GM21737 (cell line): ENCODE measurements around the gene SESN3.
"Not testable (repeated sequence)": the region's sequence is repeated elsewhere in the genome, so short reads cannot be mapped to it uniquely, and the experiment has no call there.

ENCODE experiments used
- ATAC-seq: cut with Tn5 transposase; IDR thresholded peaks from one replicate; pipeline ENCODE4 v1.9.1; 2021; ENCODE audit warnings: mild to moderate bottlenecking, moderate library complexity; ENCODE audit not compliant: unreplicated experiment

Gene SESN3

GRCh38 chr11:95222817-95223216 is 8.2 kb downstream of the SESN3 start:
- no peak for ATAC-seq

DNA sequence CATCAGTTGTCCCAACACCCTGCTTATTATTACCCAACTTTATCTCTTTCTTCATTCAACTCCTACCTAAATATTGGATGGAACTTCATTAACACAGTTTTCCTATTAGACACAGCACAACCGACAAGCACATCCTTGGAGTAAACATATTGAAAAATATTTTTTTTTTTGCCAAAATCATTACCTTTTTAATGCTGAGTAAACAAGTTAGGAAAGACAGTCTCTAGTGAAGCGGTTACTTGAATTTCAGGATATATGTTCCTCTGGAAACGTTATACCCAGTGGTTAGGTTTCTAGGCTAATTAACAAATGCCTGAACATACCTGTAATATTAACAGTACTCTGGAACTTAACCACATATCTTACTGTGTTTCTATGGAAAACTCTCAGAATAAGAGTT is 11.4 kb downstream of the SESN3 start:
- no peak for ATAC-seq

DNA sequence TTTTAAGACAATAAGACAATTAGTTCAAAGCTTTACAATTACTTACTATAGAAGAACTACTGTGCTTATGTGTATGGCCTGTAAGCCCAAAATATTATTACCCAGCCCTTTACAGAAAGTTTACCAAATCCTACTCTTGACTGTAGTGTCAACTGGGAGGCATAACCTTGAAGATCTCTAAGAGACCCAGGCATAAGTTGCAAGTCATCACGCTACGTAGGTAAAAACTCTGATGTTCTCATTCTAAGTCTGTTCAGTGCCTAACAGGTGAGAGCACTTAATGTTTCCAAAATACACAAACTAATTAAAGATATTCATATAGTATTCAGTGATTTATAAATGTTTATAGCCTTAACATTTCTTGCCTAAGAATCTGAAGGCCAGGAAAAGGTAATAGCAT is 12.9 kb downstream of the SESN3 start:
- ATAC-seq, result no peak

- no peak for ATAC-seq
These were observed 18.4 kb downstream of the SESN3 start for GRCh38 chr11:95212609-95213008.

GRCh38 chr11:95209535-95209934 is 21.5 kb downstream of the SESN3 start:
- ATAC-seq, result not testable (repeated sequence)

DNA sequence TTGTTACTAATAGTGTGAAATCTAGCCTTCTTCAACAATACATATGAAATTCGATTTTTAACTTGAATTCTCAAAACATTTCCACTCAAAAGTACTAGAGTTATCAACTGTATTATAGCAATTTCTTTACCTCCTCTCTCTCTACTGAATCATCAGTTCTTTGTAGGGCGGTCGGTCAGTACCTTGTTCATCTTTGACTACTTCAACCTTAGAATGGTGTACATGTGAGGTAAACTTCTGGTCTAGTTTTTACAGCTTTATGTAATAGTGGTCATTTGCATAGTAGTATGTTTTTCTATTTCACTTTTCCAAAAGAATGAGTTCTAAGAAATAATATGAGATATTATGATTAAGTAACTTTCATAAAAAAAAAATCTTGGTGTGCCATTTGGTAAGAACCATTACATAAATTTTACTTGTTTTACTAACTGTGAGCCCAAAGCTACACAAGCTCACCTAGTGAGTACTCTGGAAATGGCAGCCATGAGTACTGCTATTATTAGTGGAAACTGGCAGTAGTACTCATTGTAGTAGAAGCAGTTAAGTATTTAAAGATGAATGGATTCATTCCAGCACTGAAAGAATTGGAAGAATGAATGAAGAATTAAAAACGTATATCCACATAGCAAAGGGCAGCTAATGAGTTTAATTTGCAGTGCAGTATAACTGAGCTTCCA is 30.1 kb downstream of the SESN3 start:
- ATAC-seq, result no peak

DNA sequence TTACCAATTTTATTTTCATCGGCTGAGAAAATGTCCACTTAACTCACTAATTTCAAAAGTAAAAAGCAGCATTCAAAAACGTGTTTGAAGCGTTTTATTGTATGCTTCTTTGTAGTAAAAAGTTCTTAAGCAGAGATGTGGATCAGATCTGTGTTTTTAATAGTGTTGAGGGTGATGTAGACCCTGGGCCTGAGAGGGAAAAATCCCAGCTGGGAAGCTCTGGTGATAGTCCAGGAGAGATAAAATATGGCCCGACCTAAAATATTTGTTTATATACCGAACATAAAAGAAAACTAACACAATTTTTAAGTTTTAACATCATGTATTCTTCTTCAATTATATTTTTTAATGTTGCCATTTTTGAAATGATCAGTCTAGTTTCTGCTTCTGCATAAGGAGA is 35.2 kb downstream of the SESN3 start:
- ATAC-seq, result no peak

DNA sequence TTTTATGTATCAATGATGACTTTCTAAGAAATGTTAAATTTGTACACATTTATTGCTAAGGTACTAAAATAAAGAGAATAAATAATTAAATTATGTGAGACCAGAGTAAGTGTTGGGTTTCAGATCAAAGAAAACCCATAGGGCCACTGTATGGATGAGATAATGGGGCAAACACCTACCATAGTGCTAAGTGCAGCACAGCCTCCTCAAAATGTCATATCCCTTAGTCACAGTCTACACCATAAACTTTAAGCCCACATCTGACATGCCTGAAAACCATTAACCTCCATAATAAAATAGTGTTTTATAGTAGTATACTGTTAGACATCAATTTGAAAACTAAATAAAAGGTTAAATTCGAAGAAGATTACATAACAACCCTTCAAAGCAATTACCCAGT is 37.5 kb downstream of the SESN3 start:
- ATAC-seq, result no peak

DNA sequence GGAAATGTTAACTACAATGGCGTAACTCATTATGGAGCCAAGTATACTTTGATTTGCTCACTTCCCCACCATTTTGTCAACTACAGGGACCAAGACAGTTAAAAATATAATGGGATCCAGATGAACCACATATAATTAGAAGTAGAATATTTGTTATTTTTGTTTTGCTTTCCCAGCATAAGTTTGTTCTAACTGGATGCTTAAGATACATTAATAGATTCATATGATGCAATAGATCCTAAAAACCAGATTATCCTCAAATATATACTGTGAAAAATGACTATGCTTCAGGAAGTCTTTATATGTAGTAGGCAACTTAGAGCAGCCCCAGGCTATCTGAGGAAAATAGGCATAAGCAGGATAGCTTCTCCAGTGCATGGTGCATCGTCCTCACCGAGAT is 38.3 kb downstream of the SESN3 start:
- no peak for ATAC-seq

DNA sequence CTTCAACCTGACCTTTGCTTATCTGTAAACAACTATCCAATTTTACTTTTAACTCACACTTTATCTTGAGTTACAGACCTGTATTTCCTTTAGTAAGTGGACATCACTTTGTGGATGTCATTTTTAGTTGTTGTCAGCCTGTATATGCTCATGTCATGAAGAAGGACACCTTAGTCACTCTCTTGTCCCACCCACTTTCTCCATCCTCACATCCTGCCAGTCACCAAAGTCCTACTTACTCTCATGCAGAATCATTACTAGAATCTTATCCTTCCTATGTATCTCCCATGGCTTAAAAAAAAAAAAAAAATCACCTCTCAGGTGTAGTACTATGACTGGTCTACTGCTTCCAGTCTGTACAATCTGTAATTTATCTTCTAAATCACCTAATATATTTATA is 43.3 kb downstream of the SESN3 start:
- ATAC-seq, result no peak

DNA sequence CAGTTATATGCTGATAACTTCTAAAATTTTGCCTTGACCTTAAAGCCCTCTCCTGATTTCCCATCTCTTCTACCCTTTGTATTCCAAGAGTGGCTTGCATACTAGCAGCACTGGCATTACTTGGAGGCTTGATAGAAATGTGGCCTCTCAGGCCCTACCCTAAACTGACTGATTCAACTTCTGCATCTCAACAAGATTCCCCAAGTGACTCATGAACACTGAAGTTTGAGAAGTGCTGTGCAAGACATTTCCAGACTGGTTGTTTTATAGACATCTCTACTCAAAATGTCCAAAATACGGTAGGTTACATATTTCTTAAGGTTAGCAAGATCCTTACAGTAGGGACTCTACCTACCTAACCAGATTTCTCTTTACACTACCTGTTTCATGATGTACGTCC is 48.6 kb downstream of the SESN3 start:
- ATAC-seq, result no peak

DNA sequence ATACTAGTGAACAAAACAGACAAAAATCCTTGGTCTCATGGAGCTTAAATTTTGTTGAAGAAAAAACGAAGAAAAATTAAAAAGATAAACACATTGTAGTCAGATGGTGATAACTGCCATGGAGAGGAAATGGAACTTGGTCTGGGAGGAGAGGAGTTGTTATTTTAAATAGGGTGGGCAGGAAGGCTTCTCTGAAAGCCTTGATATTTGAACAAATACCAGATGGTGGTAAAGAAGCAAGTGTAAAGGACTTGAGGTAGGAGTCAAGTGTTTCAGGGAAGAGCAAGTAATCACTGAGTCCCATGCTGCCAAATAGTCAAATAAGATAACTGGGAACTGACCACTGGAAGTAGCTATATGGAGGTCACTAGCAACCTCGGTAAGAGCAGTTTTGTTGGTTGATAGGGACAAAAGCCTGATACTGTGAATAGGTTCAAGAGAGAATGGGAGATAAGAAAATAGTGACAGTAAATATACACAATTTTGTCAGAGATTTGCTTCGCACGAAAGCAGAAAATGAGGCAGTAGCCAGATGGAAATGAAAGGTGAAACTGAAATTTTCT is 55.1 kb downstream of the SESN3 start:
- ATAC-seq, result no peak

DNA sequence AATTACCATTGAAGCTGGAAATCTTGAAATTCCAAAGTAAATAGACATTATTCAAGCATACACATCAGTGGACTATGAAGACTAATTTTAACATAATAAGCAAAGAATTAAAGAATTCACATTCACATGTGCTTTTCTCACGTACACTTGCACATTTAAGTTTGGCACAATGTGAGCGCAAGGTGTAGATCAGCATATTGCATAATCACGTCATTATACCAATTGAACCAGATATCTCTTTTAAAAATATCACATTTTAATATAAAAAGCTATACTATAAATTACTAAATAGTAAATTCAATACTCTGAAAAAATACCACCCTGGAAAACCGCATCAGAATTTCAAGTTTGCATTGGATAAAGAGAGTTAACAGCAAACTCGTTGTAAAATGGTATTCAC is 60.7 kb downstream of the SESN3 start:
- no peak for ATAC-seq

DNA sequence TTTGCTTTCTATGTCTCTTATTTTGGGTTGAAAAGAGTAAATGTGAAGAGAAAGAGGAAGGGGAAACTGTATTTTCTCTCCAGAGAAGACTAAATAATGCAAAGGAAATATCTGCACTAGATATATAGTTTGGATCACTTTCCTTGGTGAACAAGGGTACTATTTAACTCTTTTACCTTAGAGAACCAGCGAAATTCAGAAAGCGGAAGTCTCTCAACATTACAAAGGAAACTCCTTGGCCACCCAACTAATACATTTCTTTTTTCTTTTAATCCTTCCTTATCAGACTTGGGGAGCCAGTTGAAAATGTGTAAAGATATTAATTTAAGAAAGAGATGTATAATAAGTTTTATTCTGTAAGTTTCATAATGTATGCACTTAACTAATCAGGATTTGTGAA is 64.2 kb downstream of the SESN3 start:
- ATAC-seq, result no peak

GRCh38 chr11:95165638-95166037 is 65.4 kb downstream of the SESN3 start:
- ATAC-seq, result no peak

- no peak for ATAC-seq
These were observed 67.9 kb downstream of the SESN3 start for GRCh38 chr11:95163106-95163505.

DNA sequence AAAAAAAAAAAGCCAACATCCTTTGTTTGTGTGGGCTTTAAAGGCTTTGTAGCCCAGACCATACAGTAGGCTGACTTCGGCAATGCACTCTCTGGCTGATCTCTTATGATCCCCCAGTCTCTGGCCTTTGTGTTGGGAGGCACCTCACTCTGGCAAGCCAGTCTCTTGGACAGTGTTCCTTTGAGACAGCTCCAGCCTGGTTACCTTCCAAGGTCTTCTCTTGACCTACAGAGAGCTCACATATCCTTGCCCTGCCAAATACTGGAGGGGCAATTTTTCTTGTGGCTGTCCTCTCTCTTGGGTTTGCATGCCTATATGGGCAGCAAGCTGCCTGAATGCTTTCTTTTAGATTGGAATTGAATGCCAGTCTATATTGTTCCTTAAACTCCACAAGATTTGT is 69.8 kb downstream of the SESN3 start:
- no peak for ATAC-seq

GRCh38 chr11:95157824-95158223 is 73.2 kb downstream of the SESN3 start:
- no peak for ATAC-seq

DNA sequence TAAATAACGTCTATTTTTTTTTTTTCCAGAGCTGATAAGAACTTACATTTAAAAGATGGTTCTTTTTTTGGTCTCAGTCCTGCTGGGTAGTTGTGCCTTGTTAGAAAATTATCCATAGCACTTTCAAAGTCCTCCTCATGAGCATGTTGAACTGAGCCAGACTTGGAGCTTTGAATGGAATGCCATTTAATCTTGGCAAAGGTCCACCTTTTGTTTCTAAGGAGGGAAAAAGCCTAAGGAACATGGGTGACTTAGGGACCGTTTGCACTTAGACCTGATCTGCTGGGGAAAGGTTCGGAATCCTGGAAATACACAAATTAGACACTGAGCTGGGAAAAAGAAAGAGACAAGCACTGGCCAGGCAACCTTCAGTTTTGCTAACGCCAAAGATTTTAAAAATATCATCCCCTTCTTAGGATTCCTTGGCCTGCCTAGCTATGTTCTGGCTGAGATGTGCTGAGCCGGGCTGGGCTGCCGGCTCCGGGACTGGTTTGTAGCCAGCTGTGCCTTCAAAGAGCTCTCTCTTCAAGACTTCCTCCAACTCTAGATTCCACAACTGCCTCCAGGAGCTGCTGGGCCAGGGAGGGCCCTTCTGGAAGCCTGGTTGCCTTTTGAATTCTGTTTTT is 74.0 kb downstream of the SESN3 start:
- ATAC-seq, result no peak

DNA sequence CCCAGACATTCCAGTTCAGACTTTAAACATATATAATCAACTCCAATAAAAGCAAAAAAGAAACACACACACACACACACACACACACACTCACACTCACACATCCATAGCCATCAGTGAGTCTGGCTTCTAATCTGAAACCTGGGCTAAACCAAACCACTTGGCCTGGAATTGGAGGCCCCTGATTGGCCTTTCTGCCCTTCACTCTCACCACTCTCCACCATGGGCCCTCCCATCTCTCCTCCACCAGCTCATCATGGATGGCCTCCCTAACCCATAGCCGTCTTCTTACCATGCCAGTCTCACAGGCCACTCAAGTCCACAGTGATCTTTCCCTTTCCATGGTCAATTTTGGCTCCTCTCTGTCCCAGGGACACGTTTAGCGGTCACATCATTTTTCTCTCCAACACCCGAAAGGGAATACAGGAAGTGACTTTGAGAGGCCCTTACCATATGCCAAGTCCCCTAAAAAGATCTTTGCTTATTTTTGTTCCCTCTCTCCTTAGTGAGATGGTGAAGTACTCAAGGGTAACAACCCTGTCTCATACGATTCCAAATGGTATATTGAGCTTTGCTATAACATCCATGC is 74.8 kb downstream of the SESN3 start:
- ATAC-seq, result no peak

DNA sequence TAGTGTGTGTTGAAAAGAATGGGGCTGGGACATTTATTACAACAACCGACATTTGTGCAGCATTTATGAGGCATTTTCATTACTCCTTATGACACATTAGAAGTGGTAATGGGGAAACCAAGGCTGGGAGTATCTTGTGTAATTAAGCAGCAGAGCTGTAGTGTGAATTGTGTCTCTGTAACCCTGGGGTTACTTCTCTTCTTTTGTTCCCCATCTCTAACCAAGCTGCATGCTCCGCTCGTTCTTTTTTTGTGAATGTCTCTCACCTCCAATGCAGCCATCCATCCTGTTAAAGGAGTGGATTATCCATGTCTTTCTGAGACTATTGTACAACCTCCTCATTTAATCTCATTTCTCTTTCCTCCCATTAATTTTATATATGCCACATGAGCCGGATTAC is 75.6 kb downstream of the SESN3 start:
- no peak for ATAC-seq

DNA sequence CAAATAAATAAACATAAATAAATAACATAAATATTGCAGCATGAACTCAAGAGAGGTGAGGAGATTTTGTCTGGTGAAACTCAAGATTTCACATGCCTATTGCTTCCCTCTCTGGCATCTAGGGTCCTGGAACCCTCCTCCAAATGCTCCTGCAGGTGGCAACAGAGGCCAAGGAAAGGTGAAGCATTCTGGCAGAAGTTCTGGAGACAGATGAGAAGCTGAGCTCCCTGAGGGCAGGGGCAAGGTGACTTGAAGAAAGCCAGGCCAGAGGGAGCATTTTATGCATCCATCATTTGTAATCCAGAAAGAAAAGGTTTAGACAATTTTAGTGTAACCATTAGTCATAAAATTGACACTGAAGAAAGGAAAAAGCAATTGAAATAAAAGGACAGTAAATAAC is 76.5 kb downstream of the SESN3 start:
- ATAC-seq, result no peak
